Adipose tissue (tissue), 3 donors: Measurements from ENCODE around the gene ZBTB32. TPM values are rescaled to one million over a fixed set of nuclear protein-coding genes. Genes with fewer than 3 reads are reported as not detected.
"Not testable (repeated sequence)": the region's sequence is repeated elsewhere in the genome, so short reads cannot be mapped to it uniquely, and the experiment has no call there.

Experiments
- H3K27ac ChIP-seq: one replicate; pipeline ENCODE4 v1.5.1; 2013; ENCODE audit warnings: low read depth, low read length
- WGBS, 3 donors: extraction: QIAGEN DNeasy Blood & Tissue Kit; methylation state at CpG; one replicate each; pipeline ENCODE4 v1.1.7; 2013; 5-methylcytosine and 5-hydroxymethylcytosine counted together
- polyA plus RNA-seq, 3 donors: library from polyadenylated mRNA; stranded (reverse); fragments of 200-250 nt; gene quantifications; one replicate each; pipeline ENCODE4 v1.2.3, GENCODE V29; 2013
- donor health status: healthy with polysubstance abuse.
- donor health status: Bipolar disorder and iron deficiency.
- donor health status: healthy.

The ZBTB32 gene
- polyA plus RNA-seq, 3 donors = 0.07 to 0.12 TPM; not detected in 1

GRCh38 chr19:35717665-35718344 lies 13.4 kb downstream of the ZBTB32 start, which contains the start of gene KMT2B:
KMT2B (plus strand) TSS chr19:35718003; CDS start chr19:35718019, 16 bp downstream.
- 0 to 1% (median 1%) methylated on average over 27 to 101 of the region's 109 CpGs for WGBS, 3 donors
- peak within 1 kb of the TSS; percentile 76 for H3K27ac ChIP-seq

GRCh38 chr19:35718345-35719041 lies 14.1 kb downstream of the ZBTB32 start:
- 1% methylated on average over 37 to 42 of the region's 42 CpGs for WGBS, 3 donors

GRCh38 chr19:35719402-35720162 lies 15.2 kb downstream of the ZBTB32 start:
- 75 to 90% (median 89%) methylated on average over 32 of the region's 32 CpGs for WGBS, 3 donors
- no peak overlapping the region for H3K27ac ChIP-seq

More at GRCh38 chr19:35718345-35719041, 14.1 kb downstream of the ZBTB32 start:
- peak overlapping the region; percentile 76 for H3K27ac ChIP-seq

- 81 to 89% (median 88%) methylated on average over 9 of the region's 9 CpGs for WGBS, 3 donors
- H3K27ac ChIP-seq = no peak overlapping the region
Measured at GRCh38 chr19:35720163-35720524, 15.8 kb downstream of the ZBTB32 start.

- 80 to 87% (median 86%) methylated on average over 14 to 17 of the region's 17 CpGs for WGBS, 3 donors
- H3K27ac ChIP-seq = no peak overlapping the region
Measured at GRCh38 chr19:35720648-35721047, 16.3 kb downstream of the ZBTB32 start.

GRCh38 chr19:35721374-35721773 lies 17.0 kb downstream of the ZBTB32 start:
- WGBS, 3 donors = 92 to 96% (median 94%) methylated on average over 15 to 16 of the region's 16 CpGs
- no peak overlapping the region for H3K27ac ChIP-seq

GRCh38 chr19:35722461-35722860 lies 18.1 kb downstream of the ZBTB32 start:
- 92 to 94% (median 94%) methylated on average over 12 to 14 of the region's 14 CpGs for WGBS, 3 donors
- H3K27ac ChIP-seq = no peak overlapping the region

- WGBS, 3 donors = 92 to 94% (median 93%) methylated on average over 16 of the region's 16 CpGs
- no peak overlapping the region for H3K27ac ChIP-seq
Measured at GRCh38 chr19:35722897-35723296, 18.5 kb downstream of the ZBTB32 start.

GRCh38 chr19:35723671-35724070 lies 19.3 kb downstream of the ZBTB32 start:
- no peak overlapping the region for H3K27ac ChIP-seq
- WGBS, 3 donors = 94 to 96% (median 94%) methylated on average over 24 of the region's 24 CpGs

- WGBS, 3 donors = 92 to 98% (median 94%) methylated on average over 7 of the region's 7 CpGs
- H3K27ac ChIP-seq = not testable (repeated sequence)
Measured at GRCh38 chr19:35724132-35724531, 19.8 kb downstream of the ZBTB32 start.

GRCh38 chr19:35724560-35724959 lies 20.2 kb downstream of the ZBTB32 start:
- H3K27ac ChIP-seq = no peak overlapping the region
- 92 to 97% (median 97%) methylated on average over 12 of the region's 12 CpGs for WGBS, 3 donors

- no peak overlapping the region for H3K27ac ChIP-seq
- WGBS, 3 donors = 94 to 96% (median 94%) methylated on average over 23 of the region's 23 CpGs
Measured at GRCh38 chr19:35725216-35725861, 21.0 kb downstream of the ZBTB32 start.

GRCh38 chr19:35727053-35727955 lies 22.9 kb downstream of the ZBTB32 start:
- WGBS, 3 donors = 93 to 95% (median 95%) methylated on average over 25 of the region's 25 CpGs
- no peak overlapping the region for H3K27ac ChIP-seq

GRCh38 chr19:35727956-35728706 lies 23.8 kb downstream of the ZBTB32 start:
- 91 to 94% (median 93%) methylated on average over 19 of the region's 19 CpGs for WGBS, 3 donors
- no peak overlapping the region for H3K27ac ChIP-seq

GRCh38 chr19:35729021-35729420 lies 24.7 kb downstream of the ZBTB32 start:
- WGBS, 3 donors = 88 to 92% (median 91%) methylated on average over 18 of the region's 18 CpGs
- H3K27ac ChIP-seq = no peak overlapping the region

- WGBS, 3 donors = 90 to 96% (median 94%) methylated on average over 11 of the region's 11 CpGs
- no peak overlapping the region for H3K27ac ChIP-seq
Measured at GRCh38 chr19:35729763-35730162, 25.4 kb downstream of the ZBTB32 start.

- WGBS, 3 donors = 92 to 95% (median 95%) methylated on average over 18 of the region's 18 CpGs
- no peak overlapping the region for H3K27ac ChIP-seq
Measured at GRCh38 chr19:35730326-35730725, 26.0 kb downstream of the ZBTB32 start.
